SK-N-SH (cell line): ENCODE data around the gene MAP2K5. TPM values are rescaled to one million over a fixed set of nuclear protein-coding genes. Genes with fewer than 3 reads are reported as not detected.

Experiments used
- CTCF ChIA-PET: fragments of 300-600, 350-600 bp; formaldehyde crosslinking; extraction: SDS; loops from one replicate; lab custom pipeline; 2021; lab: Yijun Ruan, JAX
- POLR2A ChIA-PET: fragments of 350-600 bp; sonication (Branson Sonifier 250); formaldehyde crosslinking; extraction: SDS; loops from one replicate; lab custom pipeline; 2020; ENCODE audit warnings: antibody characterized with exemption, inconsistent platforms; lab: Yijun Ruan, JAX
- DNase-seq: peaks from one replicate; pipeline ENCODE4 v3.0.0; 2012
- H2AFZ ChIP-seq: fragments of 200-600 bp; sonication (generic); 2 replicates; pipeline ENCODE4 v1.8.1; 2016; ENCODE audit warnings: antibody characterized with exemption, mild to moderate bottlenecking, low read depth
- H3F3A ChIP-seq: fragments of 200-600 bp; sonication (generic); replicated peaks from 2 replicates; pipeline ENCODE3; 2016; ENCODE audit warnings: antibody characterized with exemption, mild to moderate bottlenecking; ENCODE audit not compliant: insufficient read depth
- H3K27ac ChIP-seq, 2 experiments: fragments of 200-500 bp in 1 of 2; fragments of 200-600 bp in 1 of 2; sonication (Bioruptor generic) in 1 of 2; sonication (generic), shearing (Covaris generic) in 1 of 2; 2 replicates each; pipeline versions ENCODE4 v1.5.1 to v1.6.1; 2014 to 2016; ENCODE audit warnings: low read depth in 2 of 2, inconsistent platforms in 1 of 2, low read length in 1 of 2, mild to moderate bottlenecking in 1 of 2, mixed read lengths in 1 of 2
- H3K27me3 ChIP-seq: fragments of 200-600 bp; sonication (generic), shearing (Covaris generic); 2 replicates; pipeline ENCODE4 v1.6.1; 2016; ENCODE audit warnings: mixed run types; ENCODE audit not compliant: insufficient read depth
- H3K36me3 ChIP-seq, 2 experiments: fragments of 200-500 bp in 1 of 2; fragments of 200-600 bp in 1 of 2; sonication (Bioruptor generic) in 1 of 2; sonication (generic) in 1 of 2; replicated peaks in 1 of 2; 2 replicates each; pipeline versions ENCODE3 to v1.5.1; 2014 to 2016; ENCODE audit warnings: low read length in 1 of 2, mild to moderate bottlenecking in 1 of 2; ENCODE audit not compliant: insufficient read depth in 2 of 2, control insufficient read depth in 1 of 2
- H3K4me1 ChIP-seq, 2 experiments: fragments of 200-500 bp in 1 of 2; fragments of 200-600 bp in 1 of 2; sonication (Bioruptor generic) in 1 of 2; sonication (generic), shearing (Covaris generic) in 1 of 2; 2 replicates each; pipeline versions ENCODE4 v1.5.1 to v1.6.1; 2014 to 2016; ENCODE audit warnings: low read depth in 1 of 2, low read length in 1 of 2, mixed run types in 1 of 2; ENCODE audit not compliant: insufficient read depth in 2 of 2, control insufficient read depth in 1 of 2
- H3K4me2 ChIP-seq: fragments of 200-600 bp; sonication (generic), shearing (Covaris generic); 2 replicates; pipeline ENCODE4 v1.6.1; 2017; ENCODE audit warnings: mixed run types
- H3K4me3 ChIP-seq, 2 experiments: fragments of 200-500 bp in 1 of 2; fragments of 200-600 bp in 1 of 2; sonication (Bioruptor generic) in 1 of 2; sonication (generic), shearing (Covaris generic) in 1 of 2; 2 replicates each; pipeline versions ENCODE4 v1.5.1 to v1.8.1; 2014 to 2016; ENCODE audit warnings: low read depth in 2 of 2, inconsistent platforms in 1 of 2, low read length in 1 of 2, mild to moderate bottlenecking in 1 of 2, mixed read lengths in 1 of 2, moderate library complexity in 1 of 2
- H3K79me2 ChIP-seq: fragments of 200-600 bp; sonication (generic); 2 replicates; pipeline ENCODE4 v1.8.1; 2017; ENCODE audit warnings: mild to moderate bottlenecking; ENCODE audit not compliant: insufficient read depth
- H3K9ac ChIP-seq: fragments of 200-600 bp; sonication (generic); 2 replicates; pipeline ENCODE4 v1.6.1; 2017; ENCODE audit warnings: mixed run types
- H3K9me2 ChIP-seq: fragments of 200-600 bp; sonication (generic); 2 replicates; pipeline ENCODE4 v1.6.1; 2017; ENCODE audit warnings: mixed run types
- H3K9me3 ChIP-seq: fragments of 200-600 bp; sonication (generic); 2 replicates; pipeline ENCODE4 v1.6.1; 2017; ENCODE audit warnings: mixed run types, mild to moderate bottlenecking, moderate library complexity
- H4K20me1 ChIP-seq: fragments of 200-600 bp; sonication (generic); 2 replicates; pipeline ENCODE4 v1.6.1; 2017; ENCODE audit warnings: mild to moderate bottlenecking, mixed run types; ENCODE audit not compliant: insufficient read depth
- ELF1 ChIP-seq: IDR thresholded peaks from 2 replicates; pipeline ENCODE4 v1.4.0; 2012
- EP300 ChIP-seq, 2 experiments: IDR thresholded peaks; 2 replicates each; pipeline versions ENCODE4 v1.4.0 to v1.6.1; 2012; ENCODE audit warnings: borderline replicate concordance in 1 of 2, low read depth in 1 of 2, low read length in 1 of 2
- FOSL2 ChIP-seq: IDR thresholded peaks from 2 replicates; pipeline ENCODE4 v1.4.0; 2012; ENCODE audit warnings: low read depth, mild to moderate bottlenecking, moderate library complexity, borderline replicate concordance
- FOXJ3 ChIP-seq: sonication (generic); formaldehyde crosslinking; IDR thresholded peaks from 2 replicates; pipeline ENCODE4 v1.5.1; 2020; ENCODE audit warnings: mild to moderate bottlenecking, missing genetic modification reagents
- FOXM1 ChIP-seq: IDR thresholded peaks from 2 replicates; pipeline ENCODE4 v1.4.0; 2012; ENCODE audit warnings: low read depth, mild to moderate bottlenecking
- GATA2 ChIP-seq: sonication (generic); formaldehyde crosslinking; IDR thresholded peaks from 2 replicates; pipeline ENCODE4 v1.5.0; 2020; ENCODE audit warnings: mild to moderate bottlenecking, missing genetic modification reagents
- NFIC ChIP-seq: IDR thresholded peaks from 2 replicates; pipeline ENCODE4 v1.4.0; 2012; ENCODE audit warnings: borderline replicate concordance
- RCOR1 ChIP-seq: fragments of 150-350 bp; IDR thresholded peaks from 2 replicates; pipeline ENCODE4 v1.6.1; 2017; ENCODE audit warnings: antibody characterized with exemption, low read length
- RFX5 ChIP-seq: IDR thresholded peaks from 2 replicates; pipeline ENCODE4 v1.6.1; 2012; ENCODE audit warnings: mild to moderate bottlenecking, improper control_type of control experiment, low read length
- RXRA ChIP-seq: IDR thresholded peaks from 2 replicates; pipeline ENCODE4 v1.4.0; 2012; ENCODE audit warnings: low read depth, mild to moderate bottlenecking, borderline replicate concordance
- TAF1 ChIP-seq: IDR thresholded peaks from 2 replicates; pipeline ENCODE4 v1.6.1; 2012; ENCODE audit warnings: low read depth, mild to moderate bottlenecking, low read length, moderate library complexity, borderline replicate concordance
- WGBS: methylation state at CpG from one replicate; pipeline ENCODE4 v1.1.6; 2017; ENCODE audit warnings: low lambda C conversion rate; 5-methylcytosine and 5-hydroxymethylcytosine counted together
- polyA plus RNA-seq, 3 experiments: library from polyadenylated mRNA; depleted of rRNA; stranded (reverse); fragments of >200 nt; gene quantifications; 2 replicates each; pipeline ENCODE4 v1.2.3, GENCODE V29; 2012
- TF ChIP-seq, protein P1 (sequence below): IDR thresholded peaks from 2 replicates; pipeline ENCODE4 v1.4.0; 2012; ENCODE audit warnings: low read depth, borderline replicate concordance
- TF ChIP-seq, protein P2 (sequence below): IDR thresholded peaks from 2 replicates; pipeline ENCODE4 v1.6.1; 2012; ENCODE audit warnings: mild to moderate bottlenecking, low read depth, low read length, moderate library complexity
- TF ChIP-seq, protein P3 (sequence below): fragments of 150-350 bp; IDR thresholded peaks from 2 replicates; pipeline ENCODE4 v1.6.1; 2016; ENCODE audit warnings: mild to moderate bottlenecking, low read depth, low read length
- TF ChIP-seq, protein P4 (sequence below): fragments of 150-350 bp; IDR thresholded peaks from 2 replicates; pipeline ENCODE4 v1.6.1; 2017; ENCODE audit warnings: antibody characterized with exemption, low read length, low read depth, borderline replicate concordance

The MAP2K5 gene
- polyA plus RNA-seq, 1 of the 3 experiments (the other 2 are of a cell fraction): 6.2 TPM

DNA sequence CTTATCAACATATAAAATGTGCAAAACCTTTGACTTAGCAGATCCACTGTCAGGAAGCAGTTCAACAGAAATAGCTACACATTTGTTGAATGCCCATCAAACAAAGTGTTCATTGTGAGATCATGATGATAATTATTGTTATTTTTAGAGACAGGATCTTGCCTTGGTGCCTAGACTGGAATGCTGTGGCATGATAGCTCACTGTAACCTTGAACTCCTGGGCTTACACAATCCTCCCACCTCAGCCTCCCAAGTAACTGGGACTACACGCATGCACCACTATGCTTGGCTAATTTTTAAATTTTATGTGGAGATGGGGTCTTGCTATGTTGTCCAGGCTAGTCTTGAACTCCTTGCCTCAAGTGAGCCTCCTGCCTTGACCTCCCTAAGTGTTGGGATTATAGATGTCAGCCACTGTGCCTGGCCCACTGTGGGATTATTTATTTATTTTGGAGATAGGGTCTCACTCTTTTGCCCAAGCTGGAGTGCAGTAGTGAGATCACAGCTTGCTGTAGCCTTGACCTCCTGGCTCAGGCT is 8.8 kb downstream of the MAP2K5 start:
- peaks cover 15 to 30% of the 10 kb centered on the region in 2 experiments; a peak in 3 of 4 replicates for H3K4me1 ChIP-seq
- no peak overlapping the region for H2AFZ ChIP-seq
- H3K27ac ChIP-seq: no peak overlapping the region
- no peaks in the 10 kb centered on the region for H3K9me2 ChIP-seq
- no peaks in the 10 kb centered on the region for H4K20me1 ChIP-seq
- CTCF ChIA-PET: no interaction called here
- DNase-seq: no peak
- H3K27me3 ChIP-seq: no peaks in the 10 kb centered on the region
- H3F3A ChIP-seq: peaks cover 11% of the 10 kb centered on the region
- 100% methylated on average over 1 of the region's 1 CpG for WGBS
- peaks cover 7% of the 10 kb centered on the region; the same call in 1 of the 2 replicates for H3K79me2 ChIP-seq
- no peaks in the 10 kb centered on the region for H3K9me3 ChIP-seq
- no peak for TF ChIP-seq RCOR1
- TF ChIP-seq, protein P1, sequence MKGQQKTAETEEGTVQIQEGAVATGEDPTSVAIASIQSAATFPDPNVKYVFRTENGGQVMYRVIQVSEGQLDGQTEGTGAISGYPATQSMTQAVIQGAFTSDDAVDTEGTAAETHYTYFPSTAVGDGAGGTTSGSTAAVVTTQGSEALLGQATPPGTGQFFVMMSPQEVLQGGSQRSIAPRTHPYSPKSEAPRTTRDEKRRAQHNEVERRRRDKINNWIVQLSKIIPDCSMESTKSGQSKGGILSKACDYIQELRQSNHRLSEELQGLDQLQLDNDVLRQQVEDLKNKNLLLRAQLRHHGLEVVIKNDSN: no peak
- no peak for TF ChIP-seq EP300 (IDR thresholded peaks at IDR 0.05; ENCODE audit: borderline replicate concordance in 1 of 2, low read depth in 1 of 2, low read length in 1 of 2)
- no peak for TF ChIP-seq GATA2
- no peak for TF ChIP-seq FOXM1
- TF ChIP-seq TAF1: no peak
- TF ChIP-seq, protein P2, sequence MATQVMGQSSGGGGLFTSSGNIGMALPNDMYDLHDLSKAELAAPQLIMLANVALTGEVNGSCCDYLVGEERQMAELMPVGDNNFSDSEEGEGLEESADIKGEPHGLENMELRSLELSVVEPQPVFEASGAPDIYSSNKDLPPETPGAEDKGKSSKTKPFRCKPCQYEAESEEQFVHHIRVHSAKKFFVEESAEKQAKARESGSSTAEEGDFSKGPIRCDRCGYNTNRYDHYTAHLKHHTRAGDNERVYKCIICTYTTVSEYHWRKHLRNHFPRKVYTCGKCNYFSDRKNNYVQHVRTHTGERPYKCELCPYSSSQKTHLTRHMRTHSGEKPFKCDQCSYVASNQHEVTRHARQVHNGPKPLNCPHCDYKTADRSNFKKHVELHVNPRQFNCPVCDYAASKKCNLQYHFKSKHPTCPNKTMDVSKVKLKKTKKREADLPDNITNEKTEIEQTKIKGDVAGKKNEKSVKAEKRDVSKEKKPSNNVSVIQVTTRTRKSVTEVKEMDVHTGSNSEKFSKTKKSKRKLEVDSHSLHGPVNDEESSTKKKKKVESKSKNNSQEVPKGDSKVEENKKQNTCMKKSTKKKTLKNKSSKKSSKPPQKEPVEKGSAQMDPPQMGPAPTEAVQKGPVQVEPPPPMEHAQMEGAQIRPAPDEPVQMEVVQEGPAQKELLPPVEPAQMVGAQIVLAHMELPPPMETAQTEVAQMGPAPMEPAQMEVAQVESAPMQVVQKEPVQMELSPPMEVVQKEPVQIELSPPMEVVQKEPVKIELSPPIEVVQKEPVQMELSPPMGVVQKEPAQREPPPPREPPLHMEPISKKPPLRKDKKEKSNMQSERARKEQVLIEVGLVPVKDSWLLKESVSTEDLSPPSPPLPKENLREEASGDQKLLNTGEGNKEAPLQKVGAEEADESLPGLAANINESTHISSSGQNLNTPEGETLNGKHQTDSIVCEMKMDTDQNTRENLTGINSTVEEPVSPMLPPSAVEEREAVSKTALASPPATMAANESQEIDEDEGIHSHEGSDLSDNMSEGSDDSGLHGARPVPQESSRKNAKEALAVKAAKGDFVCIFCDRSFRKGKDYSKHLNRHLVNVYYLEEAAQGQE: no peak
- TF ChIP-seq FOSL2: no peak
- no peak for TF ChIP-seq ELF1
- TF ChIP-seq, protein P3, sequence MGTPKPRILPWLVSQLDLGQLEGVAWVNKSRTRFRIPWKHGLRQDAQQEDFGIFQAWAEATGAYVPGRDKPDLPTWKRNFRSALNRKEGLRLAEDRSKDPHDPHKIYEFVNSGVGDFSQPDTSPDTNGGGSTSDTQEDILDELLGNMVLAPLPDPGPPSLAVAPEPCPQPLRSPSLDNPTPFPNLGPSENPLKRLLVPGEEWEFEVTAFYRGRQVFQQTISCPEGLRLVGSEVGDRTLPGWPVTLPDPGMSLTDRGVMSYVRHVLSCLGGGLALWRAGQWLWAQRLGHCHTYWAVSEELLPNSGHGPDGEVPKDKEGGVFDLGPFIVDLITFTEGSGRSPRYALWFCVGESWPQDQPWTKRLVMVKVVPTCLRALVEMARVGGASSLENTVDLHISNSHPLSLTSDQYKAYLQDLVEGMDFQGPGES: no peak
- TF ChIP-seq RXRA: no peak
- no peak for TF ChIP-seq NFIC
- TF ChIP-seq, protein P4, sequence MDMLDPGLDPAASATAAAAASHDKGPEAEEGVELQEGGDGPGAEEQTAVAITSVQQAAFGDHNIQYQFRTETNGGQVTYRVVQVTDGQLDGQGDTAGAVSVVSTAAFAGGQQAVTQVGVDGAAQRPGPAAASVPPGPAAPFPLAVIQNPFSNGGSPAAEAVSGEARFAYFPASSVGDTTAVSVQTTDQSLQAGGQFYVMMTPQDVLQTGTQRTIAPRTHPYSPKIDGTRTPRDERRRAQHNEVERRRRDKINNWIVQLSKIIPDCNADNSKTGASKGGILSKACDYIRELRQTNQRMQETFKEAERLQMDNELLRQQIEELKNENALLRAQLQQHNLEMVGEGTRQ: no peak
- no peak for TF ChIP-seq RFX5
- no peak for TF ChIP-seq FOXJ3 (CRISPR knock-in tag)
- no peak overlapping the region for H3K4me2 ChIP-seq
- H3K9ac ChIP-seq: no peak overlapping the region
- POLR2A ChIA-PET: no interaction called here
- peaks cover 18 to 25% of the 10 kb centered on the region in 2 experiments for H3K36me3 ChIP-seq
- no peak overlapping the region for H3K4me3 ChIP-seq
